ENCODE data around the gene CAMKV. TPM values are rescaled to one million over a fixed set of nuclear protein-coding genes. Genes with fewer than 3 reads are reported as not detected.
A peak's percentile ranks its signal among the peaks of the same experiment; 100 is the strongest.
"Not testable (repeated sequence)": the region's sequence is repeated elsewhere in the genome, so short reads cannot be mapped to it uniquely, and the experiment has no call there.

Gene CAMKV, protein sequence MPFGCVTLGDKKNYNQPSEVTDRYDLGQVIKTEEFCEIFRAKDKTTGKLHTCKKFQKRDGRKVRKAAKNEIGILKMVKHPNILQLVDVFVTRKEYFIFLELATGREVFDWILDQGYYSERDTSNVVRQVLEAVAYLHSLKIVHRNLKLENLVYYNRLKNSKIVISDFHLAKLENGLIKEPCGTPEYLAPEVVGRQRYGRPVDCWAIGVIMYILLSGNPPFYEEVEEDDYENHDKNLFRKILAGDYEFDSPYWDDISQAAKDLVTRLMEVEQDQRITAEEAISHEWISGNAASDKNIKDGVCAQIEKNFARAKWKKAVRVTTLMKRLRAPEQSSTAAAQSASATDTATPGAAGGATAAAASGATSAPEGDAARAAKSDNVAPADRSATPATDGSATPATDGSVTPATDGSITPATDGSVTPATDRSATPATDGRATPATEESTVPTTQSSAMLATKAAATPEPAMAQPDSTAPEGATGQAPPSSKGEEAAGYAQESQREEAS
- 1.3 TPM for total RNA-seq

GRCh38 chr3:49869525-49870126, at the start of gene CAMKV:
CAMKV (minus strand) TSS chr3:49869906; CDS start chr3:49862388, 7,518 bp downstream.
- peak in 2 of 3 donors; percentile 27 to 51 for DNase-seq (ENCODE audit: low read depth in 2 of 3, low spot score in 2 of 3)

DNA sequence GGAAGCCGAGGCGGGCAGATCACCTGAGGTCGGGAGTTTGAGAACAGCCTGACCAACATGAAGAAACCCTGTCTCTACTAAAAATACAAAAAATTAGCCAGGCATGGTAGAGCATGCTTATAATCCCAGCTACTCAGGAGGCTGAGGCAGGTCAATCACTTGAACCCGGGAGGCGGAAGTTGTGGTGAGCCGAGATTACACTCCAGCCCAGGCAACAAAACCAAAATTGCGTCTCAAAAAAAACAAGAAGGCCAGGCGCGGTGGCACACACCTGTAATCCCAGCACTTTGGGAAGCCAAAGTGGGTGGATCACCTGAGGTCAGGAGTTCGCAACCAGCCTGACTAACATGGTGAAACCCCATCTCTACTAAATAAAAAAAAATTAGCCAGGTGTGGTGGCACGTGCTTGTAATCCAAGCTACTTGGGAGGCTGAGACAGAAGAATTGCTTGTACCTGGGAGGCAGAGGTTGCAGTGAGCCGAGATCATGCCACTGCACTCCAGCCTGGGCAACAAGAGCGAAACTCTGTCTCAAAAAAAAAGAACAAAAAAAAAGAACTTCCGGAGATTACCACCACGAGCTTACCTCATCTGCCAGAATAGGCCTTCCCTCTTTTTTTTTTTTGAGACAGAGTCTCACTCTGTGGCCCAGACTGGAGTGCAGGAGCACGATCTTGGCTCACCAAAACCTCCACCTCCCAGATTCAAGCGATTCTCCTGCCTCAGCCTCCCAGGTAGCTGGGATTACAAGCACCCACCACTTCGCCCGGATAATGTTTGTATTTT, 48.3 kb upstream of the CAMKV start:
- DNase-seq (ENCODE audit: low read depth in 2 of 3, low spot score in 2 of 3), result not testable (repeated sequence)

- no peak for DNase-seq (ENCODE audit: low read depth in 2 of 3, low spot score in 2 of 3)
These were observed 47.0 kb upstream of the CAMKV start for GRCh38 chr3:49916686-49917085.

GRCh38 chr3:49914906-49915305, 45.2 kb upstream of the CAMKV start:
- DNase-seq (ENCODE audit: low read depth in 2 of 3, low spot score in 2 of 3), result no peak

- no peak for DNase-seq (ENCODE audit: low read depth in 2 of 3, low spot score in 2 of 3)
These were observed 43.2 kb upstream of the CAMKV start for GRCh38 chr3:49912881-49913281.

GRCh38 chr3:49911611-49912010, 41.9 kb upstream of the CAMKV start:
- DNase-seq (ENCODE audit: low read depth in 2 of 3, low spot score in 2 of 3), result no peak

DNA sequence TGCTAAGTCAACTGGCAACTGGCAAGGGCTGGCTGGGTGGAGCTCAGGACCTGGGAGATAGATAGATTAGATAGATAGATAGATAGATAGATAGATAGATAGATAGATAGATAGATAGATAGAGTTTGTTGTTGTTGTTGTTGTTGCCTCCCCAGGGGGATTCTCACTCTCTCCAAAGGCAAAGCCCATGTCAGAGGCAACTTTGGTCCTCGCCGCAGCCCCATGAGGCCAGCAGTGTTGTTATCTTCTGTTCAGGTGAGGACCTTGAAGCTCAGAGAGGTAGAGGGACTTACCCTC, 41.4 kb upstream of the CAMKV start:
- DNase-seq (ENCODE audit: low read depth in 2 of 3, low spot score in 2 of 3), result no peak

GRCh38 chr3:49910409-49911123, 40.9 kb upstream of the CAMKV start:
- no peak for DNase-seq (ENCODE audit: low read depth in 2 of 3, low spot score in 2 of 3)

DNA sequence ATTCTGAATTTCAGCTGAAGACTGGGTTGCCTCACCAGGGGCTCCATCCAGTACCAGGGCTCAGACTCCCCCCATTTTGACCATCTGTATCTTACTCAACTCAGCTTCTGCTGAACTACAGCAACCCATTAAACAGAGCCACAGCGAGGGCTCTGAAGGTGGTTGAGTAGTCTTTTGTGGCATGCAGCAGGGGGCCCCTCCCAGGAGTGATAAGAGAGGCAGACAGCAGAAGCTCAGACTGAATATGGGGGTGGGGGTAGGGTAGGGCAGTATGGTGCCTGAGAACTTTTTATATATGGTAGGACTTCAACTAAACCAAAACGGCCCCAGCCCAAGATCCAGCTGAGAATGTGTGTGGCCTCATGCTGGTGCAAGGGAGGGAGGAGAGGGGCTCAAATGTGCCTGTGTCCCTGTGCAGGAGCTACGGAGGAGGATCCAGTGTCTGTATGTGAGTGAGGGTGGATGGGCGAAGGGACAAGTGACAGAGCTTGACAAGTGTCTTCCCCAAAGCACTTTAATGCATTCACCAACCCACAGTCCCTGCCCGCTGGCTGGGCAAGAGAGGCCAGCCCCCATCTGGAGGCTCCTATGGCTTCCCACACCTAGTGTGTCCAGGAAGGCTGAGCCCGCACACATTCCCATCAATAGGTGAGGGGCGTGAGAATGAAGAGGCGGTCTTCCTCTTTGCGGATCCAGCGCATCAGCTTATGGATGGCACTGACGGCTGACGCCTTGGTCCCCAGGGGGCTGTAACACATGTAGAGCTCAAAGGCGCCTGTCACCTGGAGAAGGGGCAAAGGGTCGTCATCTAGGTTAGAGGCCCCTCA, 38.9 kb upstream of the CAMKV start:
- DNase-seq (ENCODE audit: low read depth in 2 of 3, low spot score in 2 of 3), result no peak

DNA sequence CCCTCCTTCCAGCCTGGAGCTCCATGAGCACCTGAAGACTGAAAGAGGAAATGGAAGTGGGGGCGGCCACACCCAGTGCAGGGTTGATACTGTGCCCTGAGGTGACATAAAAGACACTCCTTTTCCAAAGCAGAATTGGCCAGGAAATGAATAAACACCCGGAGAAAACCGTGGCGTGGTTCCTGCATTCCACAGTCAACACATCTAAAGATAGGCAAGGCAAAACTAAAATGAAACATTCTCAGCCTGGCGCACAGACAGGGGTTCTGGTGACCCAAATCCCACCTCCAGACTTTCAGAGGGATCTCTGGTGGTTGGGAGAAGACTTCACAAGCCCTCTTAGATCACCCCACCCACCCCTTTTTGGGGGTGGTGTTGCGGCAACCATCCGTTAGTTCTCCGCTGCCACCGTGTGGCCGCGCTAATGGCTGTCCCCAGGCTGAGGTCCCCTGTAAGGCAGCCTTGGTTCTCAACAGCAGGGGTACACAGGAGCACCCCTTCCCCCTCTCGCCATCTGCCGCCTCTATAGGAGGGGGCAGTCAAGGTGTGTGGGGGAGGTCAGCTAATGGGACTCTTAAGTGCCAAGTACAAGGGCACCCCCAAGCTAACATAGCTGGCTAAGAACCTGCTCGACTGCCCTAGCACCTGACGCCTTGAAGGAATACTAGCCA, 36.5 kb upstream of the CAMKV start:
- peak in 2 of 3 donors; percentile 62 to 78 for DNase-seq (ENCODE audit: low read depth in 2 of 3, low spot score in 2 of 3)

GRCh38 chr3:49904448-49904847, 34.7 kb upstream of the CAMKV start:
- DNase-seq (ENCODE audit: low read depth in 2 of 3, low spot score in 2 of 3), result not testable (repeated sequence)

DNA sequence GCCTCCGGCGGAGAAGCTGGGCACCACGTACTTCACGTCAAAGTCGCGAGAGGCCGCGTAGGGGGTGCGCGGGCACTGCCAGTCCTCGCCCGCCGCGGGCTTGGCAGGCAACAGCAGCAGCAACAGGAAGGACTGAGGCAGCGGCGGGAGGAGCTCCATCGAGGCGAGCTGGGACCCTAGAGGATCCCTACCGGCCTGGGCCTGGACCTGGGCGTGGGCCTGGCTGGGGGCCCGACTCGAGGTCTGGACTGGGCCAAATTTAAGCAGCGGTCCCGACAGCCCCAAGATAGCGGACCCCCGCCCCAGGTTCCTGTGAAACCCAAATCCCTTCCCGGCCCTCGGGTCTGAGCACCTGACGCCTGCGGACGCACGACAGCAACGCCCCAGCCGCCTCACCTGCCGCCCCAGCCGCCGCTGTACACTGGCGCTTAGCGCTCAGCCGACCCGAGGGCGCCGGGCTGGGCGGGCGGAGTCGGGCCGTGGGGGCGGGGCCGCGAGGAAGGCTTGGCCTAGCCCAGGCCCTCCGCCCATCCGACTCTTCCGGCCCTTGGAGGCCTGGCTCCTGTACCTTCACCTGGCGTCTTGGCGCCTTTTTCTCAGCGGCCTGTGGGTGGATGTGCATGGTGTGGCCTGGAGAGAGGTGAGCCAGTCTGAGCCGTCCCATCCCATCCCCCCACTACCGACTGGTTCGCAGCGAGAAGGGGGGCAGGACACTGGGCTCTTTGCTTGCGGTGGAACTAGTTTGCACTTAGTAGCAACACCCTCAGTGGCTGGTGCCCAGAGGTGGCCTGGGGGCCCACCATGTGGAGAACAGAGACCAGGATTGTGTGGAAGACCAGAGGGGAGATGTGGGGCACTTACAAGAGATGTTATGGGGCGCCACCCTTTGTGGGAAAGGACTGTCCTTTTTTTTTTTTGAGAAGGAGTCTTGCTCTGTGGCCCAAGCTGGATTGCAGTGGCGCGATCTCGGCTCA, 34.0 kb upstream of the CAMKV start, which contains the start of gene MST1R:
Gene MST1R (minus strand): TSS at position 423 of the 974 bp plus-strand sequence. CDS start 264 bp downstream, at position 159.
- DNase-seq (ENCODE audit: low read depth in 2 of 3, low spot score in 2 of 3), result peak; percentile 61 to 72 (median 68)

GRCh38 chr3:49902511-49903345, 33.0 kb upstream of the CAMKV start:
- DNase-seq (ENCODE audit: low read depth in 2 of 3, low spot score in 2 of 3), result no peak

- DNase-seq (ENCODE audit: low read depth in 2 of 3, low spot score in 2 of 3), result peak in 1 of 3 donors; percentile 22
These were observed 31.9 kb upstream of the CAMKV start for GRCh38 chr3:49901366-49902339.

- DNase-seq (ENCODE audit: low read depth in 2 of 3, low spot score in 2 of 3), result no peak
These were observed 30.9 kb upstream of the CAMKV start for GRCh38 chr3:49900491-49901153.

Measured in hematopoietic multipotent progenitor cell (in vitro differentiated cells).